Memory B cell (primary cell): Measurements from ENCODE around the gene PTPRO.

Experiments
- ATAC-seq: fragments of 150-1000 bp; cut with Tn5 transposase; 2 replicates; pipeline ENCODE4 v1.10.0; 2021; ENCODE audit warnings: low read depth, mild to moderate bottlenecking, moderate library complexity
- DNase-seq, 2 donors: peaks; one replicate each; pipeline ENCODE4 v3.0.0; 2022; ENCODE audit warnings: low spot score in 2 of 2
- H3K27ac Mint-ChIP-seq: one replicate; pipeline ENCODE4 v1.8.0; 2022; ENCODE audit warnings: mild to moderate bottlenecking, moderate library complexity, mixed read lengths
- H3K27me3 Mint-ChIP-seq: one replicate; pipeline ENCODE4 v1.8.0; 2022; ENCODE audit warnings: mixed read lengths
- H3K36me3 Mint-ChIP-seq: one replicate; pipeline ENCODE4 v1.8.0; 2022; ENCODE audit warnings: mild to moderate bottlenecking, mixed read lengths
- H3K4me1 Mint-ChIP-seq: one replicate; pipeline ENCODE4 v1.8.0; 2022; ENCODE audit warnings: mixed read lengths
- H3K4me3 Mint-ChIP-seq: one replicate; pipeline ENCODE4 v1.8.0; 2022; ENCODE audit warnings: mild to moderate bottlenecking, moderate library complexity, mixed read lengths
- H3K9me3 Mint-ChIP-seq: one replicate; pipeline ENCODE4 v1.8.0; 2022; ENCODE audit warnings: mixed read lengths

The PTPRO gene

DNA sequence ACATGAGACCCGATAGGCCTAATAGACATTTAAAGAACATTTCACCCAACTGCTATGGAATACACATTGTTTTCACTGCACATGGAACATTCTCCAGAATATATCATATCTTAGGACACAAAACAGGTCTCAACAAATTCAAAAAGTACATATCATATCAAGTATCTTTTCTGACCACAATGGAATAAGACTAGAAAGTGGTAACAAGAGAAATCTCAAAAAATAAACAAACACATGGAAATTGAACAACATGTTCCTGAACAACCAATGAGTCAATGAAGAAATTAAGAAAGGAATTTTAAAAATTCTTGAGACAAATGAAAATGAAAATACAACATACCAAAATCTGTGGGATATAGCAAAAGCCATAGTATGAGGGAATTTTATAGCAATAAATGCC is 208.1 kb downstream of the PTPRO start:
- Mint-ChIP-seq H3K4me3 (no peak overlapping the region), H3K27ac (no peak overlapping the region), H3K4me1 (peaks cover 13% of the 10 kb centered on the region), H3K27me3 (no peaks in the 10 kb centered on the region), H3K36me3 (peaks cover 2% of the 10 kb centered on the region), H3K9me3 (peaks cover 5% of the 10 kb centered on the region)
- ATAC-seq (no peak), DNase-seq (no peak)

DNA sequence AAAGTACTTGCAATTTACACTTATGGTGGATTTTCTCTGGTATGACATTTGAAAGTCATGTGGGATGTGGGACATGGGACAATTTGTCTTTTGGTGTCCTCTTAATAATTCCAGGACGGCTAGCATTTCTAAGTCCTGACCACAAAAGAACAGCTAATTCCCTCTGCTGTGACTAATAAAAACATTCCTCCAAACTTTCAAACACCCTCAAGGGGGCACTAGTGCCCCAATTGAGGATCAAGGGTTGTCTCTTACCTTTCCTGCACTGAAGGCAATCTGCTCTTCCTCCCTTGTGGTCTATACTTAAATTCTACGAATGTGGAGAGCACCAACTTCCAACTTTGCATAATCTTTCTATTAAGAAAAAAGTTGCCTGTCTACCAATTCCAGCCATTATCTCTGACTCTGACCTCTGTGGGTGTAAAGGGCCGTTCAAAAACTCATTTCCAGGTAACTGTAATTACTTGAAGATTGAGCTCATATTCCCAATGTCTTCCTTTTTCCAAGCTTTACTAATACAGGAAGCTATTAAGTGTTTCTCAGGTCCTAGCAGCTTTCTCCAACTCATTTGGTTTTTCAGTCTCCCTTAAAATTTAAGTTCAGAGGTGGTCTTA is 210.2 kb downstream of the PTPRO start:
- DNase-seq (peak; percentile 41 to 54), ATAC-seq (peak; percentile 89)

DNA sequence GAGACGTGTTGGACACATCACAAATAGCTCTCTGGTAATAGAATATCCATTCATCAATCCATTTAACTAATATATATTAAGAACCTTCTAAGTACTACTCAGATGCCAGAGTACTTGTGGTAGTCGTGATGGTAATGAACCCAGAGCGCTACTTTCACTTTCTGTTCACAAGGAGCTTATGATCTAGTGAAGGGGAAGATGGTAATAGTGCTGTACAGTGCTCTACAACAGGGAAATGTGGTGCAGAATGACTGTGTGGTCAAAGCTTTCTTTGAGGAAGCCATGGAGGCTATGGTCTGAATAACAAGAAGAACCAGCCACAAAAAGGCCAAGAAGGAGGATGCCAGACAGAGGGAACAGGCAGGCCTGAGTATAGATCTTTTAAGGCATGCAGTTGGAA is 212.0 kb downstream of the PTPRO start:
- peaks cover 9% of the 10 kb centered on the region for H3K4me1 Mint-ChIP-seq
- no peaks in the 10 kb centered on the region for H3K9me3 Mint-ChIP-seq
- no peak for DNase-seq
- no peaks in the 10 kb centered on the region for H3K27me3 Mint-ChIP-seq
- ATAC-seq: peak; percentile 79
- H3K36me3 Mint-ChIP-seq: no peaks in the 10 kb centered on the region
- peak overlapping the region; percentile 48 for H3K27ac Mint-ChIP-seq
- H3K4me3 Mint-ChIP-seq: no peak overlapping the region

More for the DNA sequence above, 210.2 kb downstream of the PTPRO start:
- no peaks in the 10 kb centered on the region for H3K27me3 Mint-ChIP-seq
- no peak overlapping the region for H3K4me3 Mint-ChIP-seq
- peaks cover 5% of the 10 kb centered on the region for H3K9me3 Mint-ChIP-seq
- H3K27ac Mint-ChIP-seq: no peak overlapping the region
- H3K4me1 Mint-ChIP-seq: peaks cover 9% of the 10 kb centered on the region
- peaks cover 2% of the 10 kb centered on the region for H3K36me3 Mint-ChIP-seq

DNA sequence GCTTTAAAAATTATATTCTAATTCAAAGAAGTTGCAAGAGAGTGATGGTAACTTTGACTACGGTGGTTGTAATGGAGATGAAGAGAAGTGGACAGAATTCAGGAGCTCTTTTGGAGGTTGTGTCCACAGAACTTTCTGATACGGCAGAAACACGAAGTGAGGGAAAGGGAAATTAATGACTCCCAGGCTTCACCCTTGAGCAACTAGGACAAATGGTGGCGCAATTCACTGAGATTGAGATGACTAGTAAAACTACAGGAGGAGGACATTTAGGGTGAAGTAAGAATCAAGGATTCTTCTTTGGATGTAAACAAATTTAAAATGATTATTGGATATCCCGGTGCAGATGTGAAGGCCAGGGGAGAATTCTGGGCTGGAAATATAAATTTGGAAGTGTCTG is 212.6 kb downstream of the PTPRO start:
- DNase-seq (no peak), ATAC-seq (no peak)
- peaks cover 9% of the 10 kb centered on the region for H3K4me1 Mint-ChIP-seq
- no peaks in the 10 kb centered on the region for H3K36me3 Mint-ChIP-seq
- no peak overlapping the region for H3K27ac Mint-ChIP-seq
- H3K27me3 Mint-ChIP-seq: no peaks in the 10 kb centered on the region
- no peaks in the 10 kb centered on the region for H3K9me3 Mint-ChIP-seq
- no peak overlapping the region for H3K4me3 Mint-ChIP-seq

DNA sequence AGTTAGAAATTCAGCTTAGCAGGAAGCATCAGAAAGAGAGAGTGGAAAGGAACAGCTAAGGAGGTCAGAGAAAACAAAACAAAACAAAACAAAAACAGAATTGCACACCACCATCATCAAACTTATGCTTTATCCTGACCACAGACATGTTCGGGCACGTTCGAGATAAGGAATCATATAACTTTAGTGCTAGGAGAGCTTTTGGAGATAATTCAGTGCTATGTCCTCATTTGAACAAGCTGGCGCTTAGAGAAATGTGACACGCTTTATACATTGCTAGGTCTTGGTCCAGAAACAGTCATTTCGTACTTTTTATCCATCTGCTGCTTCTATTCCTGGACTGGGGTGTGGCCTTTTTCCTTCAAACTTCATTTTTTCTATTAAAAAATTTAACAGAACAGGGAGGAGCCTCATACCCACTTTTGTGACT is 213.1 kb downstream of the PTPRO start:
- H3K27me3 Mint-ChIP-seq: no peaks in the 10 kb centered on the region
- no peak overlapping the region for H3K4me3 Mint-ChIP-seq
- no peak overlapping the region for H3K27ac Mint-ChIP-seq
- no peak for DNase-seq
- ATAC-seq: no peak
- H3K4me1 Mint-ChIP-seq: peaks cover 9% of the 10 kb centered on the region
- no peaks in the 10 kb centered on the region for H3K9me3 Mint-ChIP-seq
- H3K36me3 Mint-ChIP-seq: no peaks in the 10 kb centered on the region

DNA sequence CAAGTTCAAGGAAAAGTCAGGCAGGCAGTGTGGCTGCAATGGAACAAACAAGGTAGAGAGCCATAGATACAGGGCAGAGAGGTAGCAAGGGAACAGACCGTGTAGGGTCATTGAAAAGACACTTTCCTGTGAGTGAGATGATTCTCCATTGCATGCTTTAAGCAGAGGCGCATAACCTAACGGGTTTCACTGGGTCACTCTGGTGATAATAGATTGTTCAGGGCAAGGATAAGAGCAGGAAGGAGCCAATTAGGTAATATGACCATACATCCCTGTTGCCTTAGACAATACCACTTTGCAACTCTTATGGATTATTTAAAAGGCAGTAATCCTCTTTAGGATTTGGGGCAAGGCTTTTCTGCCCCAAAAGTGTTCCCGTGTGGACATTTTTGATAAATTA is 214.1 kb downstream of the PTPRO start:
- ATAC-seq (no peak), DNase-seq (no peak)
- no peak overlapping the region for H3K27ac Mint-ChIP-seq
- no peak overlapping the region for H3K4me3 Mint-ChIP-seq
- H3K4me1 Mint-ChIP-seq: peaks cover 9% of the 10 kb centered on the region
- H3K9me3 Mint-ChIP-seq: no peaks in the 10 kb centered on the region
- no peaks in the 10 kb centered on the region for H3K36me3 Mint-ChIP-seq
- H3K27me3 Mint-ChIP-seq: no peaks in the 10 kb centered on the region

DNA sequence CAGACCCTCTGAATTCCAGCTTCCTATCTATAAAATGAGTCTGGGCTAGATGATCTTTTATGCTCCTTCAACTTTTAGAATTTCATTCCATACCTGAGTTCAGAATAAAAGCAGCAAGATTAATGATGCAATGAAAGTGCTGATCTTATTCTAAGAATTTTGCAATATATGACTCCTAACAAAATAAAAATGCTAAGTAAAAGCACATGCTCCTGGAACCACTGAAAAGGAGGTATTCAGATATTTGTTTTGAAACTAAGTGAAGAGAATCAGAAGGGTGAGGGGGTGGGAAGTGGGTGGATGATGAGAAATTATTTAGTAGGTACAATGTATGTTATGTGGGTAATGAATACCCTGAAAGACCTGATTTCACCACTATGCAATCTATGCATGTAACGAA is 216.6 kb downstream of the PTPRO start:
- H3K27me3 Mint-ChIP-seq: no peaks in the 10 kb centered on the region
- H3K27ac Mint-ChIP-seq: no peak overlapping the region
- DNase-seq (no peak), ATAC-seq (no peak)
- H3K36me3 Mint-ChIP-seq: no peaks in the 10 kb centered on the region
- no peak overlapping the region for H3K4me3 Mint-ChIP-seq
- H3K9me3 Mint-ChIP-seq: no peaks in the 10 kb centered on the region
- peaks cover 6% of the 10 kb centered on the region for H3K4me1 Mint-ChIP-seq

DNA sequence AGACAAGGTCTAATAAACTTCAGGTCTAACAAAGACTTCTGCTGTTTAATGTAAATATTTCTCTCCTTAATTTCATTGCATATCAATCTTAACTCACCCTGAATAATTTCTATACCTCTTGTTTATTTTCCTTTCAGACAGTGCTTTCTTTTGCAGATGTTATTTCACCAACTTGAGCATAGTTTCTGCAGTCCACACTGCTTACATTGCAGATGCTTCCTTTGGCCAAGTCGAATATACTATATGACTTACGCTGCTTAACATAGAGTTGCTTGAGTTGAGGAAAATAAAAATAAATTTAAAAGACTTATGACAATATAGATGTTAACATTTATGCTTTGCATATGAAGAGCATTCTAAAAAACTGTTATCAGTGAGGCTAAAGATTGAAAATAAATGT is 217.7 kb downstream of the PTPRO start:
- DNase-seq: no peak
- ATAC-seq: no peak
- H3K36me3 Mint-ChIP-seq: no peaks in the 10 kb centered on the region
- H3K27me3 Mint-ChIP-seq: no peaks in the 10 kb centered on the region
- H3K27ac Mint-ChIP-seq: no peak overlapping the region
- H3K4me1 Mint-ChIP-seq: peaks cover 10% of the 10 kb centered on the region
- no peaks in the 10 kb centered on the region for H3K9me3 Mint-ChIP-seq
- no peak overlapping the region for H3K4me3 Mint-ChIP-seq

DNA sequence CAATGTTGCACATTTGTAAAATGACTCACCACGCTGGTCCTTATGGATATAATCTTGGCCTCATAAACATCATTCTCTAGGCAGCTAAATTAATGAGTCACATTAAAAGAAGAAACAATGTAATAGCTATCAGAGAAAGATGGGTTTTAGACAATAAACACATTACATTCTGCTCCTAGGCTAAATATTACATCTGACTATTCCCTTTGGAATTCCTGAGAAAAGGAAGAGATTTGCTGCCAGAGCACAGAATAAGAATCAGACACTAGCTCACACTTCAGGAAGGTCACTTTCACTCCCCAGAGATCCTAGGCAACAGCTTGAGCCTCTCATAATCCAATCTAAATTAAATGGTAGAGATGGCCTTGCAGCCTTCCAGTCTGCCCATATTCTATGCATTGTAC is 218.2 kb downstream of the PTPRO start:
- Mint-ChIP-seq H3K9me3 (no peaks in the 10 kb centered on the region), H3K4me3 (no peak overlapping the region), H3K27ac (no peak overlapping the region), H3K27me3 (no peaks in the 10 kb centered on the region), H3K4me1 (peaks cover 14% of the 10 kb centered on the region), H3K36me3 (no peaks in the 10 kb centered on the region)
- ATAC-seq (no peak), DNase-seq (no peak)

DNA sequence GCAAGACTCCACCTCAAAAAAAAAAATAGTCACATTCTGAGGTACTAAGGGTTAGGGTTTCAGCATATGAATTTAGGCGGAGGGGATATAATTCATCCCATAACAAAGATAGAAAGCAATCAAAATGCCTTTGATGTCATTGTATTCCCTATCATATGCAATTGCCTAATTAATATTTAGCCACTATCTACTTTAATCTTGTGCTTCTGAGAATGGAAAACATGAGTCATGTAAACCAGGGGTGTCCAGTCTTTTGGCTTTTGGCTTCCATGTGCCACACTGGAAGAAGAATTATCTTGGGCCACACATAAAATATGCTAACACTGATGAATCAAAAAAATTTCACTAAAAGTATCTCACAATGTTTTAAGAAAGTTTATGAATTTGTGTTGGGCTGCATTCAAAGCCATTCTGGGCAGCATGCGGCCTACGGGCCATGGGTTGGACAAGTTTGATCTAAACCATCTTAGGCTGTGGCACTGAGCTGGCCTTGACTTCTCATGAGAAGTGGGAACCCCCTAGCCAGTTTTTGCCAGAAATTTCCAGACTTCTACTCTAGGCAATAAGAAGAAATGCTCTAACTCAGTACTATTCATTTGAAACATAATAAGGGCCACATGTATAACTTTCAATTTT is 219.8 kb downstream of the PTPRO start:
- no peak for DNase-seq
- Mint-ChIP-seq H3K4me1 (peaks cover 20% of the 10 kb centered on the region), H3K4me3 (no peak overlapping the region), H3K27ac (no peak overlapping the region), H3K36me3 (no peaks in the 10 kb centered on the region), H3K9me3 (no peaks in the 10 kb centered on the region), H3K27me3 (no peaks in the 10 kb centered on the region)
- ATAC-seq: no peak

DNA sequence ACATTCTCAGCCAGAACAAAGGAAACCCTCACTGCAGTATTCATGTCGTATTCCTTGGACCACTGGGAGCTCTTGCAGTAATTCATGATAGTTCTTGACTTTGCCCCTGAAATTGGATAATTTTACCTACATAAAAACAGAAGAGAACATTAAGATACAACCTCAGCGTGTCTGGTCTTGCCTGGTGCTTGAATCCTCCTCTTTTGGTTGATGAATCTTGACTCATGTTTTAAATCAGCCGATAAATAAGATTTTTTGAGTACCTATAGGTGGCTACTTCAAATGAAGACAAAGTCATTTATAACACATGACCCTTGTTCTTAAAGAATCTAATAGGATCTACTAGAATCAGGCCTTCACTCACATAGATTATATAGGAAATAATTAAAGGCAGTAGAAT is 221.0 kb downstream of the PTPRO start:
- peaks cover 24% of the 10 kb centered on the region for H3K4me1 Mint-ChIP-seq
- no peaks in the 10 kb centered on the region for H3K9me3 Mint-ChIP-seq
- H3K27me3 Mint-ChIP-seq: no peaks in the 10 kb centered on the region
- H3K36me3 Mint-ChIP-seq: no peaks in the 10 kb centered on the region
- H3K27ac Mint-ChIP-seq: peak overlapping the region; percentile 66
- ATAC-seq (no peak), DNase-seq (no peak)
- H3K4me3 Mint-ChIP-seq: no peak overlapping the region

DNA sequence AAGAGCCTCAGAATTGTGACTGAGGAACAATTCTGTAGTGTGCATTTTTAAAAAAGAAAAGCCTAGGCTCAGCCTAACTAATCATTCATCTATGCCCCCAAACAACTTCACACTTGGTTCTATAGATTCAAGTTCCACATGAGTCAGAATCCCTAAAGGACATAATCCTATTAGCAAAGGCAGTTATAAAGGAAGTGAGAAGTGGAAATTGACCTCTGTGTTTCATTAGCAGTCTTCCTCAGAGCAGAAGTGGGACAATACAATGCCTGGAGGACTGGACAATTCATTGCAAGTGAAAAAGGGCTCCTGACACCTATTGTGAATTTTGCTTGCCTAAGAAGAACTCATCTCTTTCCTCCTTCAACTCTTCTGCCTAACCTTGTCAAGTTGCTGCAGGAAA is 222.3 kb downstream of the PTPRO start:
- Mint-ChIP-seq H3K4me3 (peak overlapping the region; percentile 24), H3K36me3 (peaks cover 7% of the 10 kb centered on the region)
- no peak for ATAC-seq

DNA sequence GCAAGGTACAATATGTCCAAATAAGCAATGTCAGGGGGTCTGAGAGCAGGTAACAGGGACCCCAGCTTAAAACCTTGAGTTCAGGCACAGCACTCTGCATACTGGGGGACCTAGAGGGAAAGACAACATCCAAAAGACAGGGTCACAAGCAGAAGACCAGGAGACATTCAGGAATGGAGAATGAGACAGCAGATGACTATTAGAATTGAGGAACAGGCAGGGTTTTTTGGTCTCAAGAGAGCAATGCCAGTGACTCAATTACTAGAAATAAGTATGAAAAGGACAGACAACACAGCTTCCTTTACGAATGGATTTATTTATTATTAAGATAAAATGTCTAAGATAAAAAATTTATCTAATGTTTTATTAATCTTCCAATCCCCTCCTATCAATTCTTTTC is 223.0 kb downstream of the PTPRO start:
- DNase-seq (no peak), ATAC-seq (no peak)
- peak overlapping the region; percentile 24 for H3K4me3 Mint-ChIP-seq
- peak overlapping the region; percentile 89 for H3K27ac Mint-ChIP-seq
- H3K4me1 Mint-ChIP-seq: peaks cover 29% of the 10 kb centered on the region
- H3K9me3 Mint-ChIP-seq: no peaks in the 10 kb centered on the region
- peaks cover 13% of the 10 kb centered on the region for H3K36me3 Mint-ChIP-seq
- no peaks in the 10 kb centered on the region for H3K27me3 Mint-ChIP-seq

More for the DNA sequence above, 222.3 kb downstream of the PTPRO start:
- H3K9me3 Mint-ChIP-seq: no peaks in the 10 kb centered on the region
- DNase-seq: no peak
- peaks cover 28% of the 10 kb centered on the region for H3K4me1 Mint-ChIP-seq
- H3K27ac Mint-ChIP-seq: peak overlapping the region; percentile 89
- H3K27me3 Mint-ChIP-seq: no peaks in the 10 kb centered on the region

DNA sequence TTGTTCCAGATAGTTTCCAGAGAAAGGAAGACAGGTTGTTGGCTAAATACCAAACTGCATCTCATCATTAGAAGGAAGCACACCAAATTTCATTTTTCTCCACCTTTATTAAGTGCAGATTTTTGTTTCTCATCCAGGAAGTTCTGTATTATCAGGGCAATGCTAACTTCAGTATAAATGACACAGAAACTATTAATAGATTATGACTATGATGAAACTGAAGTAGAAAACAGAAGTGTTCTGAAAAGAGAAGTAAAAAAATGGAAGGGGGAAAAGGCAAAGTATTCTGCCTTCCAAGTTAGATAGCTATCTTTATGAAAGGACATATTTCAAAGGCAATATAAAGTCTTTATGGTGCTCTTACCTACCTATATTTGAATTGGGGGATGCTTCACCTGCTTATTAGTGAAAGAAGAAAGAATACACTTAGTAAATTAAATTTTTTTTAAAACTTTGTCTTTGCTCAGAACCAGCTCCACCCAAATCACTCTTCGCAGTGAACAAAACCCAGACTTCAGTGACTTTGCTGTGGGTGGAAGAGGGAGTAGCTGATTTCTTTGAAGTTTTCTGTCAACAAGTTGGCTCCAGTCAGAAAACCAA is 223.9 kb downstream of the PTPRO start:
- Mint-ChIP-seq H3K36me3 (peaks cover 16% of the 10 kb centered on the region), H3K4me1 (peaks cover 29% of the 10 kb centered on the region), H3K4me3 (peak overlapping the region; percentile 90), H3K27ac (peak overlapping the region; percentile 98), H3K27me3 (no peaks in the 10 kb centered on the region), H3K9me3 (no peaks in the 10 kb centered on the region)
- DNase-seq (peak in 1 of 2 donors; percentile 43), ATAC-seq (peak; percentile 92)
